Measurements from ENCODE around the gene PROX1.

- TF ChIP-seq POLR2A (IDR thresholded peaks at IDR 0.05) = no peak
- TF ChIP-seq, protein P1, sequence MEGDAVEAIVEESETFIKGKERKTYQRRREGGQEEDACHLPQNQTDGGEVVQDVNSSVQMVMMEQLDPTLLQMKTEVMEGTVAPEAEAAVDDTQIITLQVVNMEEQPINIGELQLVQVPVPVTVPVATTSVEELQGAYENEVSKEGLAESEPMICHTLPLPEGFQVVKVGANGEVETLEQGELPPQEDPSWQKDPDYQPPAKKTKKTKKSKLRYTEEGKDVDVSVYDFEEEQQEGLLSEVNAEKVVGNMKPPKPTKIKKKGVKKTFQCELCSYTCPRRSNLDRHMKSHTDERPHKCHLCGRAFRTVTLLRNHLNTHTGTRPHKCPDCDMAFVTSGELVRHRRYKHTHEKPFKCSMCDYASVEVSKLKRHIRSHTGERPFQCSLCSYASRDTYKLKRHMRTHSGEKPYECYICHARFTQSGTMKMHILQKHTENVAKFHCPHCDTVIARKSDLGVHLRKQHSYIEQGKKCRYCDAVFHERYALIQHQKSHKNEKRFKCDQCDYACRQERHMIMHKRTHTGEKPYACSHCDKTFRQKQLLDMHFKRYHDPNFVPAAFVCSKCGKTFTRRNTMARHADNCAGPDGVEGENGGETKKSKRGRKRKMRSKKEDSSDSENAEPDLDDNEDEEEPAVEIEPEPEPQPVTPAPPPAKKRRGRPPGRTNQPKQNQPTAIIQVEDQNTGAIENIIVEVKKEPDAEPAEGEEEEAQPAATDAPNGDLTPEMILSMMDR (IDR thresholded peaks at IDR 0.05) = no peak
These were observed 24.6 kb downstream of the PROX1 start for GRCh38 chr1:214012418-214012817.

Measured in body of pancreas (tissue), 4 donors.